HG02759 (cell line): ENCODE data around the gene BTBD2.

Experiments used
- ATAC-seq: cut with Tn5 transposase; IDR thresholded peaks from one replicate; pipeline ENCODE4 v1.9.1; 2021; ENCODE audit warnings: mild to moderate bottlenecking, moderate library complexity; ENCODE audit not compliant: unreplicated experiment

BTBD2 gene

DNA sequence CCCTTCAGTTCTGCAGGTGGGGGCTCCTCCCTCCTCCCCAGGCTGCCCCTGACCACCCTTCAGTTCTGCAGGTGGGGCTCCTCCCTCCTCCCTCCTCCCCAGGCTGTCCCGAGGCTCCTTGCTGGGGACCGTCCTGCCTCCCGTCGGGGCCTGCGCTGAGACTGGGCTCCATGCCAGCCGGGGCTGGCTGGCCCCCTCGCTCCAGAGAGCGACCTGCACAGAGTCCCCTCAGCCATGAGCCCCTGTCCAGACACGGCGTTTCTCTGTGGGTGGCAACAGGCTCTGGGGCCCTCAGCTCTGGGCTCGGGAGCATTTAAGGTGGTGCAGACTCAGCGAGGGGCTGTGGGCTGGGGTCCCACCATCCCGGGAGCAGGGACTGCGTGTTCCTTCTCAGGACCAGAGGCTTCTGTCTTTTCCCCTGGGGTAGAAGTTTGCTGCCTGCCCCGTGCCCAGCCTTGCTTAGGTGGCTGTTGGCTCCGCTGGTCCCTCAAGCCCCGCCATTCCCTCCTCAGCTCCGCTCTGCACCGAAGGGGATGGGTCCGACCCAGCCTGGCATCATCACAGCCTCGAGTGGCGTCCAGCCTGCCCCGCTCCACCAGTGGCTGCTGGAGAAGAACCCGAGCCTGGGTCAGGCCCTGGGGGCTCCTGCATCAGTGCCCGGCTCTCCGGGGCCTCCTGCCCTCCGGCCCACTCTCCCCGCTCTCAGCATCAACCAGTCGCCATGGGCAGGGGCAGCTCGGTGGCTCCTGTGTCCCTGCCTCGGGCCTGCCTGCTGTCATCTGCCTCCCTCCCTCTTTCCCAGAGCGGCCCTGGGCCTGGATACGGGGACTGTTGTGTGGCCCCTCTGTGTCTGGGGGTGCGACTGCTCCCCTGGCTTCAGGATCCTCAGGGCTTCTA is 47.0 kb downstream of the BTBD2 start:
- ATAC-seq, result no peak

DNA sequence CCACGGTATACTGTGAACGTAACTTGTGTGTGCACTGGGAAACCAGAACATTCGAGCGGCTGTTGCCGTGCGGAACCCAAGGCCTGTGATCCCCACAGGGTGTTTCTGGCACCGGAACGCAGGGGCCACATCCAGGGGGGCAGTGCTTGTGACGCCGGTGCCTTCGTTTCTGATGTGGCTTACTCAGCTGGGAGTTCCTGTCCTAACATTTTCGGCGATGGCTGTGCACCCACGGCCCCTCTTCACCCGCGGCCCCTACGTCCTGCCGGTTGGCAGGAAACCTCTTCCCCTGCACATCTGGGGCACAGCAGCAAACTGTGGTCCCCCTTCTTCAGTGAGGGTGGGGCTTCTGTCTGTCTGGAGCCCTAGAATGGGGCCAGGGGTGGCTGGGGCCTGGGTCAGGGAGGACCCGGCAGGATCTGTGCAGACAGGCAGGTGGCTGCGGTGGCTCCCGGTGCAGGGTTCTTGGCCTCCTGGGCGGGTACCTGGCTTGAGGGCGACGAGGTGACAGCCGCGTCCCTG is 48.4 kb downstream of the BTBD2 start:
- ATAC-seq, result no peak

DNA sequence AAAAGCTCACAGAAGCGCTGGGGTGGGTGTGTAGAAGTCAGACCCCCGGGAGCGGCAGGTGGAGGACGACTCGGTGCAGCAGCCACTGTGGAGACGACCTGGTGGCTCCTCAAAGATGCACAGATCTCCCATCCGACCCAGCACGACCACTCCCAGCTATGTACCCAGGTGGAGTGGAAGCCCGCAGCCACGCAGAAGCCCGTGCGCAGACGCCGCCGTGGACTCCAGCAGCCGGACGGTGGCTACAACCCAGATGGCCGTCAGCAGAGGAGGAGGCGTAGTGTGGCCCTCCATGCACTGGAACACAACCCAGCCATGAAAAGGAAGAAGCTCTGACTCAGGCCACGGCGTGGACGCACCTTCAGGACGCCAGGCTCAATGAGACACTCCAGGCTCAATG is 52.8 kb downstream of the BTBD2 start:
- ATAC-seq, result no peak

DNA sequence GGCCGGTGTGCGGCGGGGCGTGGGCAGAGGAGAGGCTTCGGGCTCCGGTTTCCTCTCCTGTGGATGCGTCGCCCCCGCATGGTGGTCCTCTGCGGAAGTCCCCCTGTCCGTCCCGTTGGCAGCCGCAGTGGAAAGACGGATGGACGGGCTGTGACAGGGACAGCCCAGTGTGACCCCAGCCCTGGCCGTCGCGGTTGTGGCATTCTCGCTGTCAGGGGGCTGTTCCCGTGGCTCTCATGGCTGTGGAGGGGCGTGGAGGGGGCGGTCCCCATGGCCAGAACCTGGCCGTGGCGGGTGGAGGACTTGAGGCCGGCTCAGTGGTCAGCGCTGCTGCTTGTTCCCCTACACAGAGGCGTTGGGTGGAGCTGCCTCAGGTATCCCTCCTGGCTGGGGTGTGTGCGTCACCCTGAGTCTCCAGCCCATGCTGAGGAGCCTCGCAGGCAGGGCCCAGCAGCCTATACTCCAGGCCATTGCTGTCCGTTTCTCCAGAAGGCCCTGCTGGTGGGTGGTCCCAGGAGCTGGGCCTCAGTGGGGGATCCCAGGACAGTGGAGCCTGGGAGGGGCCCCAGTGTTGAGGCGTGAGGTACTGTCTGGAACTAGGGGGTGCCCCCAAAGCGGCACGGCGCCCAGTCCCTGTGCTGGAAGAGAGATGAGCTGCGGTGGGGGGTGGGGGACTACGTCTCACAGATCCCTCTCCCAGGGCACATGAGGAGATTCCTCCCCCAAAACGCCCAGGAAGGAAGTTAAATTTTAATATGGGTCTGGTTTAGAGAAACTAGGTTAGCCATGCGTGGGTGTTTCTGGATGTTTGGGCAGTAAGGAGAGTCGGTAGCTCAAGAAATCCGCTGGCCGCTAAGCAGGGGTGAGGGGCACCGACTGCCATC is 54.3 kb downstream of the BTBD2 start:
- ATAC-seq, result no peak

DNA sequence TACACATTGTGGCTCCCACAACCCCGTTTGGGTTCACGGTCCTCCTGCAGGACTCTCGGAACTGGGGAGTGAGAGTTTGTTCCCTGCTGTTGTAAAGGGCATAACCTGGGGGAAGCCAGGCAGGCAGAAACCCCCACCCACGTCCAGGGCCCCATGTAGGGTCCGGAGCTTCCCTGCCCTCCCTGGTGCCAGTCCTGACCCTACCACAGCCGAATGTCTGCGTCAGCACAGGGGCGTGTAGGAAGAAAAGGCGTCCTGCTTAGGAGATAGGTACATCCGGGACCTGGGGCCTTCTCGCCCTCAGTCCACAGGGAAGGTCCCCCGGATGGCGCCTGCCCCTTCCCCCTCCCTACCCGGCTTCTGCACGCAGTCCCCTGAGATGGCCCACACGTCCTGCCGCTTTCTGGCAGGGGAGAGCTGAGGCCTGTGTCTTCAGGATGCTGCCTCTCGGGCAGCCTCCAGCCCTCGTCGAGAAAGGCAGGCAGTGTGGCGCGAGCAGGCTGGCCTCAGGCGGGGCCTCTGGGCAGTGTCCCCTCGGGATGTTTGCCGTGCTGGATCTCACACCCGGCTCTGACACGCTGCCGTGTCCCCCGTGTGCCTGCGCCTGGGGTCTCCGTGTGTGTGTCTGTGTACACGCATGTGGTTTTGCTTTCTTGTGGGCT is 55.5 kb downstream of the BTBD2 start:
- ATAC-seq, result no peak

DNA sequence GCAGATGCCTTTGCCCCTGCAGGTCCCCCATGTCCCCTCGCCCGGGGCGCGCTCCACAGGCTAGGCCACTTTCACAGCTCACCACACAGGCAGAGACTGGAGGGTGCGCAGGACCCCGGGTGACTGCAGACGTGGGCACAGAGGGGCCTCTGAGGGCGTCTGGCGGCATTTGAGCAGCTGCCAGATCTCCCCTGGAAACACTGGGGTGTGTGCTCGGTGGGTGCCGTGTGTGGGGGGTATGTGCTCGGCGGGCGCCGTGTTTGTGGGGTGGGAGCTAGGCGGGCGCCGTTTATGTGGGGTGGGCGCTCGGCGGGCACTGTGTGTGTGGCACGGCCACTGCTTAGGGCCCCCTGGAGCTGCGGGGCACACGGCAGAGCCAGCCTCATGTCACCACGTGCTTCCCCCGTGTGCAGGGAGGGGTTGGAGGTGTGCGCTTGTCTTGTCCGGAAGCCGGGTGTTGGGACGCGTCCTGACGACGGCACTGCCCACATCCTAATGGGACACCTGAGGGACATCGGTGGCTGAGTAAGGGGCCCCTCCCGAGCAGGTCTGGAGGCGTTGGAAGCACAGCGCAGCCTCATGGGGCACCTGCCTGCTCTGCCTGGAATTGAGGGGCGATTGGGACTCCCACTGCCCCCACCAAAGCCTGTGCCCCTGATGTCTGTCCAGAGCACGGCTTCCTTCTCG is 57.8 kb downstream of the BTBD2 start:
- no peak for ATAC-seq

DNA sequence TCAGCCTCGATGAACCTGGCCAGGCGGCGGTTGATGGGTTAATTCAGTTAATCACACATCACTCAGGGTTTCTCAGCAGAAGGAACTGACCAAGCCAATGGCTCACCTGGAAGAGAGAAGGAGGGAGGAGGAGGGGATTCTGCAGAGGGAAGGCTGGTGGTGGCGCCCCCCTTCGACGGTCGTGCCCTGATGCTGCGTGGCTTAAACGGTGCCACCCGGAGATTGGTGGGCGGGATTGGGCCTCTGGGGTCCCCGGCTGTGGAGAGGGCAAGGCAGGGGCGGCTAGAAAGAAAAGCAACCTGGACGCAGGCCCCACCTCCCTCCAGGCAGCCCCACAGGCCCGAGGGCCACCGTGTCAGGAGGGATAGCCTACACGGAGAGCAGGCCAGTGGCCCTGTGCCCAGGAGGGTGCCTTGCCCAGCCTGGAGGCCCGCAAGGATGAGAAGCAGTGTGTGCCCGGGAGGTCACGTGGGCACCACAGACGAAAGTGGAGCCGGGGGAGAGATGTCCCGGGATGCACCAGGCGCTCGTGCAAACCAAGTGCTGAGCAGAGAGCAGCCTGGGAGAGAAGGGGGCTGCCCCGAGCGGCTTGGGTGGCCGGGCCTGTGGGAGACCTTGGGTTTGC is 58.5 kb downstream of the BTBD2 start:
- ATAC-seq, result no peak

DNA sequence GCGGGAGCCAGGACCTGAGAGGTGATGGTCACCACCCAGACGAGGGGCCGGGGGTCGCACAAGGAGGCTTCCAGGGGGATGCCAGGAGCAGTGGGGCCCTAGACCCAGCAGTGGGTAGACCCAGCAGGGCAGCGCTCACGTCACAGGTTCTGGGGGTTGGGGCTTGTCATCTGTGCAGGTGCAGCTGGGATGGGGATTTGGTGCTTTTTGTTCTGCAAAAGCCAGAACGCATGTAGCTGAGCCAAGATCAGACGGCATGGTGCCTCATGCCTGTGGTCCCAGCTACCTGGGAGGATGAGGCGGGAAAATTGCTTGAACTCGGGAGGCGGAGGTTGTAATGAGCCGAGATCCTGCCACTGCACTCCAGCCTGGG is 59.4 kb downstream of the BTBD2 start:
- no peak for ATAC-seq

DNA sequence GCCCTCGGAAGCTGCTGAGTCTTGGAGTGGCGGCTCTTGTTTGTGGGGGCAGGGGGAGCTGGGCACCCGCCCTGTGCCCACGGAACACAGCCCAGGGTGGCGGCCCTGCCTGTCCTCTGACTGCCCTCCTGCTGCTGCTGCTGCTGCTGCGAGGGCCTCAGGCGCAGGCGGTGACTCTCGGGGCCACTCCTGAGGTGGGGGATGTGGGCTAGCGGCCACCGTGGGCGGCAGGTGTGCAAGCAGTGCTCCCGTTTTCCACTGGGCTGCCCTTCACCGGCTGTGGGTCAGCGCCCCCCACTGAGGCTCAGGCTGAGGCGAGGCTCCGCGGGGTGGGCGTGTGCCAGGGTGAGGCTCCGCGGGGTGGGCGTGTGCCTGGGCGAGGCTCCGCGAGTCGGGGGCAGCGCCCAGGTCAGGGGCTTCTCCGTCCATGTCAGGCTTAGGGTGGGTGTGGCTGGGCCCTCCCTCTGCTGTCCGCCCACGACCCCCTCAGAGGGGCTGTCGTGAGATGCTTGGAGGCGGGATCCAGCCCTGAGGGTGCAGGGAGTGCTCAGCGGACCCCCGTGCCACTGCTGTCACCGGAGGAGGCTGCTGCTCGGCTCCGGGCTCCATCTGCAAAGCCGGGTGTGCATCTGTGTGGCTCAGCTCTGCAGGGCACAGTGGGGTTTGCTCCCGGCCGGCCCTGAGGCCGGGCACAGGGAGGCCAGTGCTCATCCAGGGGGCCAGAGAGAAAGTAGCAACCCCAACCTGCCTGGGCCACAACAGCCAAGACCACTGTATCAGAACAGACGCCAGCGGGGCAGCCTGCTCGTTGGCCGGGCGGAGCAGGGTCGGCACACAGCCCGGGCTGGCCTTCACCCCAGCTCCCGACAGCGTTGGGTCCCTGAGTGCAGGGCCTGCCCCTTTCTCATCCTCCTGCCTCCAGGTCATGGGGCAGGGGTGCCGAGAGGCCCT is 60.1 kb downstream of the BTBD2 start:
- ATAC-seq, result no peak

DNA sequence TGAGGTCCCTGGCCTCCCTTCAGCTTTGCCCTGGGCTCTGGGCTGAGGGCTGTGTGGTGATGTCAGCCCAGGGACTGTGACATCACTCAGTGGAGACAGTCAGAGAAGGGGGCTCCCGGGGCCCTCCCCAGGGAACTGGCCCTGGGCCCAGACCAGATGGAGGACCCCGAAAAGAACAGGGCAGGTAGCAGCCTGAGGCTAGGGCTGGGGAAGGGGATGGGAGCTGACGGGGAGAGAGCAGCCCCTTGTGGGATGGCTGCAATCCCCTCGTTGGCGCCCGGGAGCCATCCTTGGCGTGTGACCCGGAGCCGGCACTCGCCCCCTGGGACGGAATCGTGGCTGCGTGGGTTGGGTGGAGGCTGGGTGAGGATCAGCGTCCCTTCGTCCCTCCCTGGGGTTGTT is 61.0 kb downstream of the BTBD2 start:
- ATAC-seq, result no peak

DNA sequence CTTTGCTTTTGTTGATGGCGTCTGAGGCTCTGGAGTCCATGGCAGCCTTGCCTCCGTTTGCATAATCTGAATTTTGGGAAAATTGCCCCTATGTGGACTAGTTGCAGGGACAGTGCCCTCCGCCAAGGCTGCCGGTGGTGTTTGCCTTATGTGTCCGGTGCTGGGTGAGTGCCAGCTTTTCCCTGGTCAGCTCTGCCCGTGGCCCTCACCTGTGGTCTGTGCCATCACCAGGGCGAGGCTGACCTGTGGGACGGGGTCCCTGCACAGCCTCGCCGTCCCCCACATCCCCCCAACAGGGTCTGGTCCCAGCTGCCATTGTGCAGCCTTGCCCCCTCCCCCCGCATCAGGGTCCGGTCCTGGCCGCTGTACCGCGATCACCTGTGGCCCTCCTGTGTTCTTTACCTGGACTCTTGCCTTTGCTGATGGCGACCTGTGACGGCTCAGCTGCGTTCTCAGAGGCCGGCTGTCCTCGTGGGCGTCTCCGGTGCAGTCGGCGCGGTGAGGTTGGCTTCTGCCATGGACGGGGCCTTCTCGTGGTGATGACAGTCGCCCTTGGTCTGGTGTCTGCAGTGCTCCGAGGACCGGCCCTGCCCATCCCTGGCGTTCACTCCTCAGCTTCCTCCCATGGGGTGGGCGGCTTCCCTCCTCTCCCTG is 61.9 kb downstream of the BTBD2 start:
- no peak for ATAC-seq

DNA sequence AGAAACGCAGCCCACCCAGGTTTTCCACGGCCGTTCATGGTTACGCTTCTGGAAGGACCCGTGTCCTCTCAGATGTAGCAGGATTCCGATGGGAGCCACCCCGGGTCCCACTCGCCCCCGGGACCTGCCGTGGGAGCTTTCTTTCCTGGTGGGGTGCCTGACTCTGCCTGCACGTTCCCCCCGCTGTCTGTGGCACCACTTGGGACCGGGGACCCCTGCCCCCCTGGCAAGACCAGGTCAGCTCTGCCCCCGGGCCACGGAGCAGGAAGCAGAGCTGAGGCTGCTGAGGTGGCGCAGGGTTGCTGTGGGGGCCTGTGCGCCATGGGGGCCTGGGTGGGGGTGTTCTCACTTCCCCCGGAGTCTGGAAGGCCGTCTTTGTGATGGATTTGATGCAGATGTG is 62.5 kb downstream of the BTBD2 start:
- no peak for ATAC-seq

DNA sequence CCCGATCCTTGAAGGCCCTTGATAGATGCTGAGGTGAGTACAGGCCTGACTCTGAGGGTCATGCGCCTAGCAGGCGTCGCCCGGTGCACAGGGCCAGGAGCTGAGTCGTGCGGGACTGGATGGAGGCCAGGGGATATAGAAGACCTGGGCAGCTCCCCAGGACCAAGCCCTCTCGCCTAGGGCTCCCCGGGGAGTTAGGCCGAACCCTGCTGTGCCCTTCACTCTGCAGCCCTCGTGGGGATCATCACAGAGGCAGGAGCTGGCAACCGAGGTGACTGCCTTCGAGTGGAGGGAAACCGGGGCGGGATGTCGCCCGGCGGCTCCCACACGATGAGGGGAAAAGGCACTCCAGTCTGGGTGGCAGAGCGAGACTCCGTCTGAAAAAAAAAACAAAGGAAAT is 62.9 kb downstream of the BTBD2 start:
- no peak for ATAC-seq

DNA sequence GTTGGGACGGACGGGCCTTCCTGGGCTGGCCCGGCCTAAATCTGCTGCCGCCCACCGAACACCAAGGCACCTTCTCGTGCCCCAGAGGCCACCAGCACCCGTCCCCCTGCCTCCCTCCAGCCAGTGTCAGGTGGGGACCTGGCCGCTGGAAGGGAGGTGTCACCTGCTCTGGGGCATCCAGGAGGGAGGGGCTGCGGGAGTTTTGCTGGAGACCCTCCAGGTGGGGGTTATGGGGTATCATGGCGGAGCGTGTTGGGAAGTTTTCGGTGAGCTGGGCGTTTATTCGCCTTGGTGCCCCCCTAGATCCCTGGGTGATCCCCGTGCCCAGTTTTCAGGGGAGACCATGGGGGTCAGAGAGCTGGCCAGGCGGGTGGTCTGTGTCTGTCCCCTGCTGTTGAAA is 64.9 kb downstream of the BTBD2 start:
- ATAC-seq, result no peak

DNA sequence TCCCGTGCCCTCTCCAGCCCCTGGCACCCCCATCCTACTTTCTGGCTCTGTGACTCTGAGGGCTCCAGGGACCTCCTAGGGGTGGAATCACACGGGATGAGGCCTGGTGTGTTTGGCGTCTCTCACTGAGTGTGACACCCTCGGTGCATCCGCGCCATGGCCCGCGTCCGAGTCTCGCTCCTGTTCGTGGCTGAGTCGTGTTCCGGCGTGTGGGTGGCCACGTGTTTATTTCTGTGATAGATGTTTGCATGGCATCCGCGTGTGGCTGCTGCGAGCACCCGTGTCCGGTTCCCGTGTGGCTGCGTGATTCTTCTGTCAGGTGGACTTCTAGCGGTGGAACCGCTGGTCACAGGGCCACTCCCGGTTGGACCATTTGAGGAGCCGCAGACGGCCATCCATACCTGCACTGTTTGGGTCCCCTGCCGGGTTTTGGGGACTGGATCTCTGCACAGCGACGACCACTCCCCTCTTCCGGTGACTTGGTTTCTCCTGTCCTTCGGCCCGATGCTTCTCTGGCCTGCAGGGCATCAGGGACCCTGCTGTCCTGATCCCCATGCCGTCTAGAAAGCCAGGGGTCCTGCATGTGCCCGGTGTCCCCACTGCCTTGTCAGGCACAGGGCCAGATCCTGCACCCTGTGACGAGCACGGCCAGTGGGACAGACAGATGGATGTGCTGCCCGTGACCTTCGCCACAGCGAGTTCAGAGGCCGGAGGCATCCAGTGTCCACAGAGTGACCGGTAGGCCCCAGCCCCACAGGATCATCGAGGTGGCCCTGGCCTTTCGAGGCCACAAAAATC is 66.0 kb downstream of the BTBD2 start:
- ATAC-seq, result no peak

DNA sequence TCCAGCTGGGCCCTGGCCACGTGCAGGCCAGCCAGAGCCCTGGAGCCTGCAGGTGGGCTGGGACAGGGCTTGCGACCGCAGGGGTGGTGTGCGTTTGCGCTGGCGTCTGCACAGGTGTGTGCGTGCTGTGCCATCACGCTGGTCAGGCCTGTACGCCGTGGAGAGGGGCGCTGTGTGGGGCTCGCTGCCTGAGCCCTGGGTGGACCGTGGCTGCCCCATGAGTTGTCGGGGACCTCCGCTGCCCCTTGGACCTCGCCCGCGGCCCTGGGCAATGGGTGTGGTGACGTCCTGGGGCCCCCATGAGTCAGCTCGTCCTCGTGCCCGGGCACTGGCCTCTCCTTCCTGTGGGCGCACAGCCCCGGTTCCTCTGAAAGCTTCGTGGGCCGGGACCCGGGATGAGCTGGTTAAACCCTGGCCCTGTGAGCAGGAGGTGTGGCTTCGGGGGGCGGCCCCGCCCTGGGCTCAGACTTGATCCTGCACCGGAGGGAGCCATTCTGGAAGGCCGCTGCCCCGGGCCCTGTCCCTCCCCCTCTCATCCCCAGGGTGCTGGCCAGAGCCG is 67.8 kb downstream of the BTBD2 start:
- no peak for ATAC-seq

DNA sequence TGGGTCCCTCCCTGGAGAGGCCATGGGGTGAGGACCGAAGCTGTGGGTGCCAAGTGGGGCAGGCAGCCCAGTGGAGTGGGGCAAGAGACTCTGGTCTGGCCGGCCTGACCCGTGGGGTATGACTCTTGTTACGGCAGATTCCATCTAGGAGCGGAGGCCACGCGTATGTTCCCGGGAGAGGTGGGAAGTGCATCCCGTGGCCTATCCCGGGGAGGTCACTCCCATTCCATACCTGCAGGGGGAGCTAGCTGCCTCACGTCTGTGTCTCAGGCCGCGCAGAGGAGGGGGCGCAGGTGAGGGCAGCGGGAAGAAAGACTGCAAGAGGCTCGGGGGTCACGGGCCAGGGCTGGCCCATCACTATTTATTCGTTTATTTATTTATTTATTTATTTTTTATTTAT is 69.6 kb downstream of the BTBD2 start:
- no peak for ATAC-seq
